NOMO-1 treated with dmso at 0.1 percent for 144 hours (cell line): Measurements from ENCODE around the gene DPP9.

Source experiments
- DNase-seq: peaks from one replicate; lab custom pipeline; 2025; ENCODE audit not compliant: unreplicated experiment; lab: John Stamatoyannopoulos, UW

Gene DPP9

DNA sequence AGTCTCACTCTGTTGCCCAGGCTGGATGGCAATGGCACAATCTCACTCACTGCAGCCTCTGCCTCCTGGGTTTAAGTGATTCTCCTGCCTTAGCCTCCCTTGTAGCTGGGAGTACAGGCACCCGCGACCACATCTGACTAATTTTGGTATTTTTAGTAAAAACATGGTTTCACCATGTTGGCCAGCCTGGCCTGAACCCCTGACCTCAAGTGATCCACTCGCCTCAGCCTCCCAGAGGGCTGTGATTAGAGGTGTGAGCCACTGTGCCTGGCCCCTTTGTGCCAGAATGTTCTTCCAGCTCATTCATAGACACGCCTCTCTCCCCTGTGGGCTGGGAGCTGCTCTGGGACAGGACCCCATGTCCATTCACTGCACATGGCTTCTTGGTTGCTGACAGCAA lies 62.6 kb downstream of the DPP9 start:
- DNase-seq, result no peak

DNA sequence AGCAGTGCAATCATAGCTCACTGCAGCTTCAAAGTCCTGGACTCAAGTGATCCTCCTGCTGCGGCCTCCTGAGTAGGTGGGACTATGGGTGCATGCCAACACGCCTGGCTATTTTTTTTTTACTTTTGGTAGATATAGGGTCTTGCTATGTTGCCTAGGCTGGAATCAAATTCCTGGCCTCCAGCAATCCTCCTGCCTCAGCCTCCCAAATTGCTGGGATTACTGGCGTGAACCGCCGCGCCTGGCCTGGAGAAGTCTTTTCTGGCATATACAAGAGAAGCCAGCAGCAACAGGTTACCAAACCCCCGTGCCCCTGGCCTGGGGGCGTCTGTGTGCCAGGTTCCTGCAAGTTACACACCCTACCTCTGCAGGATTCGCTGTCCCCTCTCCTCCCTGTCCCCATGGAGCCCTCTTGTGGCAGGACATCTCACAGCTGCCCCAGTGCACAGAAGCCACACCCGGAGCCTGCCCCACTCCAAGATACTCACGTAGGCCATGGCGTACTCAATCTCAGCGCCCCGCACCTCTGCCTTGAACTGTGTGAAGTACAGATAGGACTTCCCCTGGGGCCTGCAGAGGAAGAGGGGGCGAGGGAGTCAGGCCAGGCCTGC lies 63.4 kb downstream of the DPP9 start:
- DNase-seq, result no peak

DNA sequence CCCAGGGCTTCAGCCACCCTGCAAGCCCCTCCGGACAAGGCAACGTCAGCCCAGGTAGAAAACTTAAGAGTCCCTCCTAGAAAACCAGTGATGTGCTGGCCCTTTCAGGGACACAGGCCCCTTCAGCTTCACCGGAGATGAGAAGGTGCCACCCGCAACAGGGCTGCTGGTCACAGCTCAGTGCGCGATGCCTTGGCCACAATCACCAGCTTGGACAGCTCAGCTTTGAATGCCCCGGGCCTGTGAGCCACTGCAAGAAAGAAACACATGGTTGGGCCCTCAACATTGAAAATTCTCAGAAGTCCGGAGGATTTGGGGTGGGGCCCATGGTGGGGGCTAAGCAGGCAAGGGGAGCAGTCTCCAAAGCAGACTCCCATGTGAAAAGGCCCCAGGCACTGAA lies 65.8 kb downstream of the DPP9 start:
- DNase-seq, result no peak

DNA sequence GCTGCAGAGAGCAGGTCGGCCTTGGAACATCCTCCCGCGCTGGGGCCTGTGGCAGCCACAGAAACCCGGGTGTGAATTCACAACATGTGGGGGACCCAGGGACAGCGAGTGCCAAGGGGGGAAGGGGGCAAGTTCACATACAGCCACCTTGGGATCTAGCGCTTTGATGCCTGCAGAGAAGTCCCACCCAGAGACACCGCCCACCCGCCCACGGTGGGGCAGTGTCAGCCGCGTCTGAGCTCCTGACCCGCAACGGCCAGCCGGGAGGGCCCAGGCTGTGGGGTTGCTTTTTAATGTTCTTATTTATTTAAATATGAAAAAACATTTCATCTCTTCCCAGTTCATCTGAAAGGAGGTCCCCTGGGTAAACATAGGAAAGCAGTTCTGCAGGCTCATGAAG lies 66.4 kb downstream of the DPP9 start:
- DNase-seq, result no peak

DNA sequence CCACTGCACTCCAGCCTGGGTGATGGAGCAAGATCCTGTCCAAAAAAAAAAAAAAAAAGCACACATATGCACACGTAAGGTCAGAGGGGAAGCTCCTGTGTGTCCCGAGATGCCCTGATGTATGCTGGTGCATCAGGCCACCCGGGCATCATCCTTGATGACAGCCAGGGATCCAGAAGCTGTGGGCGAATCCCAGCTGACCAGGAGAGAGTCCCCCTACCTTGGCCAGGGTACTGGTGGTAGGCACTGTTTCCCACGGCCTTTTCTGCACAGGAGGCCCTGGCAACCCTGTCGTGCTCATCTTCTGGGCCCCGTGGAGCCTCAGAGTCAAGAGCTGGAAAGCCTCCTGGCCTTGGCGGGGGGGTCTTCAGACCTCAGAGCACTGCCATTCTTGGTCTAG lies 67.5 kb downstream of the DPP9 start:
- DNase-seq, result no peak

DNA sequence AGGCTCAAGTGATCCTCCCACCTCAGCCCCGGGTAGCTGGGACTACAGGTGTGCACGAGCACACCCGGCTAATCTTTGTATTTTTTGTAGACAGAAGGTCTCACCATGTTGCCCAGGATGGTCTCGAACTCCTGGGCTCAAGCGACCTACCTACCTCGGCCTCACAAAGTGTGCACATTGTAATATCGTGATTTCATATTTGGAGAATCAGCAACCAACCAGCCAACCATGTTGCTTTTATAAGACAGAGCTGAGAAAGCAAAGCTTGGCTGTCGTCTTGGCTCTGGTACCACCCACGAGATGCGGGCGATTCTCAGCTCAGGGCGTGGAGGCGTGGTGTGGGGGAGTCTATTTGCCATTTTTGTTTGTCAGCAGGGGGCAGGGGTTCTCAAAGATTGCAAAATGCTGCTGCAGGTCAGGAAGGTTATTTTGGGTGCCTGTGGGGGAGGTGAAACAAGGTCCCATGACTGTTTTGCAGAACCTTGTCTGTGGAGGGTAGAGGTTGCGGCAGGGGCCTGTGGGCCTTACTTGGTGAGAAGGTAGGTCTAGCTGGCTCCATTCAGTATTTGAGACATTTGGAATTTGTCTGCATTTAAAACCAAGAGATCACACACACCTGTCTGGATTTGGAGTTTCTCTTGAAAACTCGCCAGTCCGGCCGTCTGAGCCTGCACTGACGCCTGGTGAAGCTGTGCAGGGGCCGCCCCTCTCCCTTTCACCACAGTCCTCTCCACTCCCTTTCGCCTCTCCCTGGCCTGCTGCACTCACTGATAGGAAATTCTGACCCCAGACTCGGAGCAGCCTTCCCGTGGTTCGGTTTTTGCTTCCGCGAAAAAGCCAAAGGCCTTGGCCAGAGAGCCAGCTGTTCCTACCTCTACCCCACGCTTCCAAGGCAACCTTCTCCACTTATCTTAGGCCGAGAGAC lies 68.9 kb downstream of the DPP9 start:
- DNase-seq, result no peak

DNA sequence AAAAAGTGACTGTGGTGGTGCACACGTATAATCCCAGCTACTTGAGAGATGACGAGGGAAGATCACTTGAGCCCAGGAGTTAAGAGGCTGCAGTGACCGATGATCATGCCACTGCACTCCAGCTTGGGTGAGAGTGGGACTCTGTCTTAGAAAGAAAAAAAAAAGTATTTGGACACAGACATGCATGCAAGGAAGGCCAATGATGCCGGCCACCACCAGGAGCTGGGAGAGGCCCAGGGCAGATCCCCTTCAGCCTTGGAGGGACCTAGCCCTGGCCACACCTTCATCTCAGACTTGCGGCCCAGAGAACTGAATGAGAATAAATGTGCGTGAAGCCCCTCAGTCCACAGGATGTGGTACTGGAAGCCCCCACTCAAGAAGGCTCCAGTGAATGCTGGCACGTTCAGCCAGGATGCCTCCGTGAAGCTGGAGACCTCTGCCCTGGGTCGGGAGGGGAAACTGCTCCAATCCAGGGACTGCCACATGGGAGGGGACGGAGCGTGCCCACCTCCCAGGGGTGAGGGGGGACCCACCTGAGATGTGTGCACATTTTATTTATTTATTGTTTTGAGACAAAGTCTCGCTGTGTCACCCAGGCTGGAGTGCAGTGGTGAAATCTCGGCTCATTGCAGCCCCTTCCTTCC lies 69.7 kb downstream of the DPP9 start:
- DNase-seq, result no peak

DNA sequence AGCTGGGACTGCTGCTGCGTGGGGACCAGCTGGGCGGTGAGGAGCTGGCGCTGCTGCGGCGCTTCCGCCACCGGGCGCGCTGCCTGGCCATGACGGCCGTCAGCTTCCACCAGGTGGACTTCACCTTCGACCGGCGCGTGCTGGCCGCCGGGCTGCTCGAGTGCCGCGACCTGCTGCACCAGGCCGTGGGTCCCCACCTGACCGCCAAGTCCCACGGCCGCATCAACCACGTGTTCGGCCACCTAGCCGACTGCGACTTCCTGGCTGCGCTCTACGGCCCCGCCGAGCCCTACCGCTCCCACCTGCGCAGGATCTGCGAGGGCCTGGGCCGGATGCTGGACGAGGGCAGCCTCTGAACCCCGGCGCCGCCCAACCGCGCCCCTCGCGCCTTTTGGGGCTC lies 71.6 kb downstream of the DPP9 start:
- no peak for DNase-seq

DNA sequence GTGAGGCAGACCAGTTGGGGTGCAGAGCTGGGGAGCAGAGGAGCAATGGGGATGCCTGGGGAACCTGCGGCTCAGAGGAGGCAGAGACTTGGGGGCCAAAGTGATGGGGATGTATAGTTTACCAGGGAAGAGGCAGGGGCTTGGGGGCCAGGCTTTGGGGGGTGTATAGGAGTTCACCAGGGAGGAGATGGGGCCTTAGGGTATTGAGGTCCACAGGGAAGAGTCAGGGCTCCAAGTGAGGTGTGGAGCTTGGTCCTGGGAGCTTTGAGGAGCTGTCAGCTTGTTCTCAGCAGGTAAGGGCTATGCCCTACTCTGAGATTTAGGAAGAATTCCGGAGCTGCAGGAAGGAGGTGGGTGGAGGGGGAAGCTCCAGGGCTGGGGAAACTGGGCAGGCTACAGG lies 73.5 kb downstream of the DPP9 start:
- DNase-seq, result no peak

DNA sequence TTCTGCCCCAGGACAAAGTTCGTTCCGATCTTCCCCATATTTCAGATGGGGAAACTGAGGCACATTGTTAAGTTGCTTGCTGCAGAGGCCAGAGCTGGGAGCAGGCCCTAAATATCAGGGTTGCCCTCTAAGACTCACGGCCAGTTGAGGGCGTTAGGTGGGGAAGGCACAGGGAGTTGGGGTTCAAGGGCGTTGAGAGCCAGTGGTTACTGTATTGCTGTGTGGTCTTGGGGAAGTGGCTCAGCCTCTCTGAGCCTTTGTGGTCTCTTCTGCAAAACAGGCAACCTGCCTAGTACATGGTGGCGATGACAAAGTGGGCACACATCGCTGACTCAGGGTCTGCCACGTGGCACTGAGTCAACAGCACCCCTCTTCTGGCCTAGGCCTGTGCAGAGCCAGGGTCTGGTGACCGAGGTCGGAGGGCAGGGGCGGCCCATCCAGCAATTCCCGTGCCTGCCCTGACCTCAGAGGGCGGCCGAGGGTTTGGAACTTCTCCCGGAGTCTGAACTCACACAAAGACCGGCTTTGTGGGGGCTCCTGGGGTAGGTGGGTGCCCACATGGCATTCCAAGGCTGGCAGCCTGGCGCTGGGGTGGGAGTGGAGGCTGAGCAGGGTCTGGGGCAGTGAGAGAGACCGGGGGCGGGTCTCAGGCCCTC lies 74.1 kb downstream of the DPP9 start:
- DNase-seq, result no peak

DNA sequence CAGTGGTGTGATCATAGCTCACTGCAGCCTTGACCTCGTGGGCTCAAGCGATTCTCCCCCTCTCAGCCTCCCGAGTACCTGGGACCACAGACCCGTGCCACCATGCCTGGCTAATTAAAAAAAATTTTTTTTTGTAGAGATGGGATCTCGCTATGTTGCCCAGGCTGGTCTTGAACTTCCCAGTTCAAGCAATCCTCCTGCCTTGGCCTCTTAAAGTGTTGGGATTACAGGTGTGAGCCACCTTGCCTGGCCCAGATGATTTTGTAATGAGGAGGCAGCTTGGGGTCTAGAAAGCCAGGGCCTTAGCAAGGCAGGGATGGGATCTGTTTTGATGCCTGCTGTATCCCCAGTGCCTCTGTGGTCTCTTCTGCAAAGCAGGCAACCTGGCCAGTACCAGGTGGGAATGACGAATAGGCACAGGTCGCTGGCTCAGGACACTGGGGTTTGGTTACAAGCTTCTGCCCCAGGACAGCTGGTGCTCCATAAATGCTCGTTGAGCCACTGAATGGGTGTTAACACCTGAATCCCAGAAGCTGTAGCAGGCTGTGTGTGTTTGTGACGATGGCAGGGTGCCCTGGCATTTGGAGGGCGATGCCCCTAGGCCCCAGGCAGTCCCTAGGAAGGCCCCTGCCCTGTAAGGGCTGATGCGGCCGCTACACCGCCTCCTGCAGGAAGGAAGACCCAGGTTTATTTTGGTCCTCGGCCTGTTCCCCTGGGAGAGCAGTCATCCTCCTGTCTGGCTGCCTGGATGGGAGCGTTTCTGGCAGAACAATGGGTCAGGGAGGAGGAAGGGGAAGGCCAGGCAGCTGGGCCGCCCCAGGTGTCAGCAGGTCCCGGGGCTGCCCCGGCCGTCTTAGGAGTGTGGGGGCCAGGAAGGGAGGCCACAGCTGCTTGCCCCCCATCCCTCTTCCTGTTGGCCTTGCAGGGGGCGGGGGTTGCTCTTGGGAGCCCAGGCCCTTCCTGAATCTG lies 75.7 kb downstream of the DPP9 start:
- no peak for DNase-seq

DNA sequence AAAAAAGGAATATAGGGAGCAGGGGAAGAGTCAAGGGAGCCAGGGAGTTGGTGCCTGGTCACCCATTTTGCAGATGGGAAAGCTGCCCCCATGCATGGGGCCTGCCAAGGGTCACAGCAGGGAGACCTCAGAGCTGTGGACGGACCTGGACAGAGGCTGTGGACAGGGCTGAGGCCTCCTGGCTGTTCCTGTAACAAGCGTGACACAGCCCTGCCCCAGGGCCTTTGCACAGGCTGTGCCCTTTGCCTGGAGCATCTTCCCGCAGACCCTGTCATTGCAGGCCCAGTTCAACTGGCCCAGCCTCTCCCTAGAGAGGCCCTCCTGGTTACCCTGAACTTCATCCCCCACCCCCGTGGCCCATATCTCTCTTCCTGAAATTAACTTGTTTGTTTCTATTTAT lies 77.9 kb downstream of the DPP9 start:
- DNase-seq, result no peak

DNA sequence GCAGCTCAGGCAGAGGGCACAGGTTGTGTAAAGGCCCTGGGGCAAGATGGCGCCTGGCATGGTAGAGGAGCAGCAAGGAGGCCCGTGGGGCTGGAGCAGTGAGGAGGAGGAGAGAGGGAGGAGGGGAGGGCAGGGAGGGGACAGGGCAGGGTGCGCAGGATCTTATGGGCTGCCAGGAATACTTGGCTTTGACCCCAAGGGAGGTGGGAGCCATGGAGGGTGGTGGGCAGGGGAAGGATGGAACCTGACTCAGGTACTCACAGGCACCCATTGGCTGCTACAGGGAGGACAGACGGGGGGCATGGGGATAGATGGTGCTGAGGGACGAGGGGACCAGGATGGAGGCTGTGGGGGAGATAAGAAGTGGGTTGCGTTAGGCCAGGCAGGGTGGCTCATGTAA lies 81.0 kb downstream of the DPP9 start:
- DNase-seq, result no peak

DNA sequence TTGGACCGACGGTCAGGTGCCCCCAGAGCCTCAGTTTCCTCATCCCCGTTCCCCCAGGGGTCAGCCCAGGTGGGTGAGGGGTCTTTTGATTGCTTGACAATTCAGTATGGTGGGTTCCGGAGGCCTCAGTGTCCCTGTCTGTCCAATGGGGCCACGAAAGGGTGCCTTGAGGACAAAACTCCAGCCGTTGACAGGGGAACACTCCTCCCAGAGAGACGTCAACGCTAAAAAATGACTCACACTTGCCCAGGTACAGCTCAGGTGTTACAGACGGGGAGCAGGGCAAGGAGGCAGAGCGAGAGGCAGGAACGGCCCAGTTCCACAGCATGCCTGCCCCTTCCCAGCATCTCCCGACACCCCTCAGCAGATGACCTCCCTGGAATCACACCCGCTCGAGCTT lies 82.5 kb downstream of the DPP9 start:
- no peak for DNase-seq

DNA sequence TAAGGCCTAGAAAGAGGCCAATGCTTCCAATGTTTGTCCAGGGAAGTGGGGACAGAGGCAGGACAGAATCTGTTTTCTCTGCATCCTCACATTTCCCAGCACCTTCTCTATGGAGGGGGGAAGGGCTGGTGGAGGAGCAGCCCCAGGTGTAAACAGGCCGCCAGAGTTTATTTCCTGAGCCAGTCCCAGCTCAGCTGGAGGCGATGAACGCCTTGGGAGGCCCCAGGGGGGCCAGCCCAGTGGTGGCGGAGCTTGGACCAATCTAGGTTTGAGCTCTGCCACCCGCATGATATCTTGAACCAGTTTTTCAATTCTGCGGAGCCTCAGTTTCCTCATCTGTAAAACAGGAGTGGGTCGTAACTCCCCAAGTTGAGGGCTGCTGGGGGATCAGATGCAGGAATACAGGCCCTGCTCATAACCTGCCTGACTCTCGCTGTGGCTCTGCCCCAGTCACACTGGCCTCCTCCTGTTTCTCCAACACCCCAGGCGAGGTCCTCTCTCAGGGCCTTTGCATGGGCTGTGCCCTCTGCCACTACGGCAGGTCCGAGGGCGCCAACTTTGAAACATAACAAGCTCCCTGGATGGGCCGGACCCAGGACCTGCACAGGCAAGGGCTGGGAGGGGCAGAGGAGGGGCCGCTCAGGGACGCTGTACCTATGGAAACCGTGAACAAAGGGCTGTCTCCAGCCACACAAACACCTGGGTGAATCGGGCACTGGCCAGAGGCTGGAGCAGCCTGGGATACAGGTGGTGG lies 83.2 kb downstream of the DPP9 start:
- DNase-seq, result no peak

DNA sequence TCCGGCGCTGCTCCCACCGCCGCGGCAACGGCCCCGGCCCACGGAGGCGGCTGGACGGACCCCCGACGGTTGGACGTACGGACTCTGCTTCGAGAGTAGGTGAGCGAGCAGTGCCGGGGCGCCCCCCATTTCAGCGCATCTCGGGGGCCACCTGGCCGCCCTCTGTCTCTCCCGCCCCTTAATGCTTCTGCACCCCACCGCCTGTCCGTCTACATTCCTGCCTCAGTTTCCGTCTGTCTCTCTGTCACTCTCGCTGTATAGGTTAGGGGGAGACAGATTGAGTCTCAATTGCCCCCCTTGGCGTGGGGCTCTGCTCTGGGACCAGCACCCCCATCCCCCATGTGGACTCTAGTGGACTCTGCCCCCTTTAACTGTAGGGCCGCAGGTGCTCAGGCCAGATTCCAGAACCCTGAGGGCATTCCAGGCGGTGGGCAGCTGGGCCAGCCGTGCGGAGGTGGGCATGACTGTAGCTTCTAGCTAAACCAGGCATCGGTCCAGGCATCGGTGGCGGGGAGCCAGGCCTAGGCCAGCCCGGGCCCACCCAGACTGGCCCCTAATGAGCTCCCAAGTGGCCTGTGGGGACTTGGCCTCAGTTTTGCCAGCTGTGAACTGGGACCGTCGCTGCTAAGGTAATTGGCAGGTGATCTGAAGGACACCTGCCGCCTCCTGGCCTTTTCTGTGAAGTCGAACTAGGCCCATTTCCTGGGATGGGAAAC lies 84.0 kb downstream of the DPP9 start:
- no peak for DNase-seq

DNA sequence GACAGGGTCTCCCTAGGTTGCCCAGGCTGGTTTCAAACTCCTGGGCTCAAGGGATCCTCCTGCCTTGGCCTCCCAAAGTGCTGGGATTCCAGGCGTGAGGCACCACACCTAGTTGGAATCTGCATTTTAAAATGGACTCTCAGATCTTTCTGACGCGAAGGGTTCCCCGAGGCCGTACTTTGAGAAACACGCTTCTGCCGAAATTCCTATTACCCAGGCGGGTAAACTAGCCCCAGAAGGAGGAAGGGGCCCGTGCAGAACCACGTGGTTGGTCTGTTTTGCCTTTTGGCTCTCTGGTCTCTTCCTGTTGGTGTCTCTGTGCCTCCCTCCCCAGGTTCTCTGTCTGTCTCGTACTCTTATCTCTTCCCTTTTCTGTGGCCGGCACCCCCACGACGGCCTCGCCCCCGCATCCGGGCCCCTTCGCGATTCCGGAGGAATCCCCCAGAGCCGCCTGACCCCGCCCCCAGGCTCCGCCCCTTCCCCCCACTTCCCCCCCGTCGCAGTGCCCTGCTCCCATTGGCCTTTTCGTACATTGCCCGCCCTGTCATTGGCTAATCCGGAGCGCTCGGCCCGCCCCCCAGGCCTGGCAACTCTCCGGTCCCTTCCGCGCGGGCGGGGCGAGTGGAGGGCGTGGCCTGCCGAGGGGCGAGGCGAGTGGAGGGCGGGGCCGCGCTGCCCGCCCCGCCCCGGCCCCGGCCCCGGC lies 84.7 kb downstream of the DPP9 start, which contains the start of gene TNFAIP8L1:
TSS of gene TNFAIP8L1 (plus strand) at position 689 of the 703 bp plus-strand sequence. CDS start 12,354 bp downstream, outside the sequence.
- peak; percentile 100 for DNase-seq

DNA sequence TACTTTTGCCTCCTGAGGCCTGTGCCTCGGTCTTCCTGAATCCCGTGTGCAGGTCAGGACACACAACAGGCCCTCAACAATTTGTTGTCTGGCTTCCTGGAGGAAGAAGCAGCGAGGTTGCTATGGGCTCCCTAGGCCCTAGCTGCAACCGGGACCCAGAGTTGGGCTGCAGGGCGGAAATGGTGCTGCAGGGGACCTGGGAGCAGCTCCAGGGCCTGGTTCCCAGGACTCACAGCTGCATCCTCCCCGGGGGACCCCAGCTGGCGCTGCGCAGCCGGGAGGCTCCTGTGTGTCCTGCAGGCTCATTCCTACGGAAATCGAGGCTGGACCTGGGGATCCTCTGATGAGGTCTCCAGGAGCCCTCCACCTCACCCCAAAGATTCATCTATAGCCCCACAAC lies 85.3 kb downstream of the DPP9 start:
- DNase-seq, result no peak
